ENCODE measurements around the gene ISM1. TPM values are rescaled to one million over a fixed set of nuclear protein-coding genes. Genes with fewer than 3 reads are reported as not detected.

ISM1 gene
- total and polyA plus RNA-seq, 2 of the 13 experiments (the other 11 are each of a cell fraction or from before 2014, with no cell fraction given), result 0.40 to 1.4 TPM

DNA sequence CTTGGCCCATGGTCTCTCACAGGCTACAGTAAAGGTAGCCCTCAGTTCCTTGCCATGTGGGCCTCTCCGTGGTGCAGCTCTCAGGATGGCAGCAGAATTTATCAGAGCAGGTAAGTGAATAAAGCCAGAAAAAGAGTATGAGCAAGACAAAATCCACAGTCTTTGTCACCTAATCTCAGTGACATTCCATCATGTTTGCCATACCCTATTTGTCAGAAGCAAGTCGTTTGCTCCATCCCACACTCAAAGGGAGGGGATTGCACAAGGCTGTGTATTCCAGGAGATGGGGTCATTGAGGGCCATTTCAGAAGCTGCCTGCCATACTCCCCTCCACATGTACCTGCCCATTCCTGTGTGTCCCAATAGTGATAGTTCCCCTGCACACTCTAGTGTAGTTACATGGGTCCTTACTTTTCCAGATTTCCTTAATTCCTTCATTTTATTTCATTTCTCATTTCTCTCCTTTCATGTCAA, 24.2 kb downstream of the ISM1 start (continued):
- TF ChIP-seq, protein P1, sequence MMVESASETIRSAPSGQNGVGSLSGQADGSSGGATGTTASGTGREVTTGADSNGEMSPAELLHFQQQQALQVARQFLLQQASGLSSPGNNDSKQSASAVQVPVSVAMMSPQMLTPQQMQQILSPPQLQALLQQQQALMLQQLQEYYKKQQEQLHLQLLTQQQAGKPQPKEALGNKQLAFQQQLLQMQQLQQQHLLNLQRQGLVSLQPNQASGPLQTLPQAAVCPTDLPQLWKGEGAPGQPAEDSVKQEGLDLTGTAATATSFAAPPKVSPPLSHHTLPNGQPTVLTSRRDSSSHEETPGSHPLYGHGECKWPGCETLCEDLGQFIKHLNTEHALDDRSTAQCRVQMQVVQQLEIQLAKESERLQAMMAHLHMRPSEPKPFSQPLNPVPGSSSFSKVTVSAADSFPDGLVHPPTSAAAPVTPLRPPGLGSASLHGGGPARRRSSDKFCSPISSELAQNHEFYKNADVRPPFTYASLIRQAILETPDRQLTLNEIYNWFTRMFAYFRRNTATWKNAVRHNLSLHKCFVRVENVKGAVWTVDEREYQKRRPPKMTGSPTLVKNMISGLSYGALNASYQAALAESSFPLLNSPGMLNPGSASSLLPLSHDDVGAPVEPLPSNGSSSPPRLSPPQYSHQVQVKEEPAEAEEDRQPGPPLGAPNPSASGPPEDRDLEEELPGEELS (CRISPR knock-in tag; IDR thresholded peaks at IDR 0.05), result peak; percentile 86
- no peak for TF ChIP-seq SRSF4 (IDR thresholded peaks at IDR 0.05; ENCODE audit: low read depth, low read length, poor library complexity, severe bottlenecking)
- TF ChIP-seq ZBTB21 (CRISPR knock-in tag; IDR thresholded peaks at IDR 0.05), result no peak
- TF ChIP-seq SMAD3 (CRISPR knock-in tag; IDR thresholded peaks at IDR 0.05), result peak; percentile 88; the same call in 1 of the 2 replicates
- TF ChIP-seq ZFX (CRISPR knock-in tag; IDR thresholded peaks at IDR 0.05; ENCODE audit: low read depth), result no peak
- 0 out of 2 replicates have a peak, but pooled peaks have one; percentile 54 for TF ChIP-seq MEF2D (CRISPR knock-in tag; IDR thresholded peaks at IDR 0.05)
- peak; percentile 49; the same call in 1 of the 2 replicates for TF ChIP-seq ZNF557 (CRISPR knock-in tag; IDR thresholded peaks at IDR 0.05)
- peak; percentile 72; the same call in 1 of the 2 replicates for TF ChIP-seq ZNF205 (CRISPR knock-in tag; IDR thresholded peaks at IDR 0.05)
- peak; percentile 71 for TF ChIP-seq PITX1 (CRISPR knock-in tag; IDR thresholded peaks at IDR 0.05)
- TF ChIP-seq, protein P2, sequence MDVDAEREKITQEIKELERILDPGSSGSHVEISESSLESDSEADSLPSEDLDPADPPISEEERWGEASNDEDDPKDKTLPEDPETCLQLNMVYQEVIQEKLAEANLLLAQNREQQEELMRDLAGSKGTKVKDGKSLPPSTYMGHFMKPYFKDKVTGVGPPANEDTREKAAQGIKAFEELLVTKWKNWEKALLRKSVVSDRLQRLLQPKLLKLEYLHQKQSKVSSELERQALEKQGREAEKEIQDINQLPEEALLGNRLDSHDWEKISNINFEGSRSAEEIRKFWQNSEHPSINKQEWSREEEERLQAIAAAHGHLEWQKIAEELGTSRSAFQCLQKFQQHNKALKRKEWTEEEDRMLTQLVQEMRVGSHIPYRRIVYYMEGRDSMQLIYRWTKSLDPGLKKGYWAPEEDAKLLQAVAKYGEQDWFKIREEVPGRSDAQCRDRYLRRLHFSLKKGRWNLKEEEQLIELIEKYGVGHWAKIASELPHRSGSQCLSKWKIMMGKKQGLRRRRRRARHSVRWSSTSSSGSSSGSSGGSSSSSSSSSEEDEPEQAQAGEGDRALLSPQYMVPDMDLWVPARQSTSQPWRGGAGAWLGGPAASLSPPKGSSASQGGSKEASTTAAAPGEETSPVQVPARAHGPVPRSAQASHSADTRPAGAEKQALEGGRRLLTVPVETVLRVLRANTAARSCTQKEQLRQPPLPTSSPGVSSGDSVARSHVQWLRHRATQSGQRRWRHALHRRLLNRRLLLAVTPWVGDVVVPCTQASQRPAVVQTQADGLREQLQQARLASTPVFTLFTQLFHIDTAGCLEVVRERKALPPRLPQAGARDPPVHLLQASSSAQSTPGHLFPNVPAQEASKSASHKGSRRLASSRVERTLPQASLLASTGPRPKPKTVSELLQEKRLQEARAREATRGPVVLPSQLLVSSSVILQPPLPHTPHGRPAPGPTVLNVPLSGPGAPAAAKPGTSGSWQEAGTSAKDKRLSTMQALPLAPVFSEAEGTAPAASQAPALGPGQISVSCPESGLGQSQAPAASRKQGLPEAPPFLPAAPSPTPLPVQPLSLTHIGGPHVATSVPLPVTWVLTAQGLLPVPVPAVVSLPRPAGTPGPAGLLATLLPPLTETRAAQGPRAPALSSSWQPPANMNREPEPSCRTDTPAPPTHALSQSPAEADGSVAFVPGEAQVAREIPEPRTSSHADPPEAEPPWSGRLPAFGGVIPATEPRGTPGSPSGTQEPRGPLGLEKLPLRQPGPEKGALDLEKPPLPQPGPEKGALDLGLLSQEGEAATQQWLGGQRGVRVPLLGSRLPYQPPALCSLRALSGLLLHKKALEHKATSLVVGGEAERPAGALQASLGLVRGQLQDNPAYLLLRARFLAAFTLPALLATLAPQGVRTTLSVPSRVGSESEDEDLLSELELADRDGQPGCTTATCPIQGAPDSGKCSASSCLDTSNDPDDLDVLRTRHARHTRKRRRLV (CRISPR knock-in tag; IDR thresholded peaks at IDR 0.05), result no peak
- TF ChIP-seq ZMYM4 (CRISPR knock-in tag; IDR thresholded peaks at IDR 0.05), result peak; percentile 80; the same call in 1 of the 2 replicates
- TF ChIP-seq, protein P3, sequence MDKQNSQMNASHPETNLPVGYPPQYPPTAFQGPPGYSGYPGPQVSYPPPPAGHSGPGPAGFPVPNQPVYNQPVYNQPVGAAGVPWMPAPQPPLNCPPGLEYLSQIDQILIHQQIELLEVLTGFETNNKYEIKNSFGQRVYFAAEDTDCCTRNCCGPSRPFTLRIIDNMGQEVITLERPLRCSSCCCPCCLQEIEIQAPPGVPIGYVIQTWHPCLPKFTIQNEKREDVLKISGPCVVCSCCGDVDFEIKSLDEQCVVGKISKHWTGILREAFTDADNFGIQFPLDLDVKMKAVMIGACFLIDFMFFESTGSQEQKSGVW (CRISPR knock-in tag; IDR thresholded peaks at IDR 0.05; ENCODE audit: borderline replicate concordance), result no peak
- TF ChIP-seq, protein P4, sequence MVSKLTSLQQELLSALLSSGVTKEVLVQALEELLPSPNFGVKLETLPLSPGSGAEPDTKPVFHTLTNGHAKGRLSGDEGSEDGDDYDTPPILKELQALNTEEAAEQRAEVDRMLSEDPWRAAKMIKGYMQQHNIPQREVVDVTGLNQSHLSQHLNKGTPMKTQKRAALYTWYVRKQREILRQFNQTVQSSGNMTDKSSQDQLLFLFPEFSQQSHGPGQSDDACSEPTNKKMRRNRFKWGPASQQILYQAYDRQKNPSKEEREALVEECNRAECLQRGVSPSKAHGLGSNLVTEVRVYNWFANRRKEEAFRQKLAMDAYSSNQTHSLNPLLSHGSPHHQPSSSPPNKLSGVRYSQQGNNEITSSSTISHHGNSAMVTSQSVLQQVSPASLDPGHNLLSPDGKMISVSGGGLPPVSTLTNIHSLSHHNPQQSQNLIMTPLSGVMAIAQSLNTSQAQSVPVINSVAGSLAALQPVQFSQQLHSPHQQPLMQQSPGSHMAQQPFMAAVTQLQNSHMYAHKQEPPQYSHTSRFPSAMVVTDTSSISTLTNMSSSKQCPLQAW (CRISPR knock-in tag; IDR thresholded peaks at IDR 0.05), result peak; percentile 67
- TF ChIP-seq FOSL2 (CRISPR knock-in tag; IDR thresholded peaks at IDR 0.05), result peak; percentile 97
- TF ChIP-seq, protein P5, sequence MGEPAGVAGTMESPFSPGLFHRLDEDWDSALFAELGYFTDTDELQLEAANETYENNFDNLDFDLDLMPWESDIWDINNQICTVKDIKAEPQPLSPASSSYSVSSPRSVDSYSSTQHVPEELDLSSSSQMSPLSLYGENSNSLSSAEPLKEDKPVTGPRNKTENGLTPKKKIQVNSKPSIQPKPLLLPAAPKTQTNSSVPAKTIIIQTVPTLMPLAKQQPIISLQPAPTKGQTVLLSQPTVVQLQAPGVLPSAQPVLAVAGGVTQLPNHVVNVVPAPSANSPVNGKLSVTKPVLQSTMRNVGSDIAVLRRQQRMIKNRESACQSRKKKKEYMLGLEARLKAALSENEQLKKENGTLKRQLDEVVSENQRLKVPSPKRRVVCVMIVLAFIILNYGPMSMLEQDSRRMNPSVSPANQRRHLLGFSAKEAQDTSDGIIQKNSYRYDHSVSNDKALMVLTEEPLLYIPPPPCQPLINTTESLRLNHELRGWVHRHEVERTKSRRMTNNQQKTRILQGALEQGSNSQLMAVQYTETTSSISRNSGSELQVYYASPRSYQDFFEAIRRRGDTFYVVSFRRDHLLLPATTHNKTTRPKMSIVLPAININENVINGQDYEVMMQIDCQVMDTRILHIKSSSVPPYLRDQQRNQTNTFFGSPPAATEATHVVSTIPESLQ (CRISPR knock-in tag; conservative IDR thresholded peaks at IDR 0.05), result no peak
- TF ChIP-seq ZMYM2 (CRISPR knock-in tag; IDR thresholded peaks at IDR 0.05), result peak; percentile 76
- peak; percentile 98 for TF ChIP-seq CEBPG (CRISPR knock-in tag; IDR thresholded peaks at IDR 0.05)

All from HepG2 (cell line).